HL-60 (cell line): ENCODE results near the gene HIF1A.
"Not testable (repeated sequence)": the region's sequence is repeated elsewhere in the genome, so short reads cannot be mapped to it uniquely, and the experiment has no call there.

Experiments
- DNase-seq, 2 experiments: peaks; one replicate each; pipeline ENCODE4 v3.0.0-alpha.2; 2010 to 2020; ENCODE audit warnings: low read depth in 1 of 2, low spot score in 1 of 2
- H3K27ac ChIP-seq: fragments of 250-450 bp; sonication (Bioruptor Pico); replicated peaks from 2 replicates; pipeline ENCODE4 v1.5.1; 2020; ENCODE audit warnings: mild to moderate bottlenecking, moderate library complexity
- H3K27me3 ChIP-seq: fragments of 250-450 bp; sonication (Bioruptor Pico); 2 replicates; pipeline ENCODE4 v1.5.1; 2021; ENCODE audit warnings: mild to moderate bottlenecking, moderate library complexity; ENCODE audit not compliant: insufficient read depth, poor library complexity, severe bottlenecking
- H3K4me3 ChIP-seq: replicated peaks from 2 replicates; pipeline ENCODE4 v1.5.1; 2011; ENCODE audit warnings: mild to moderate bottlenecking, control low read depth, low read length; ENCODE audit not compliant: insufficient read depth
- CTCF ChIP-seq: IDR thresholded peaks from one replicate; pipeline ENCODE4 v1.5.1; 2011; ENCODE audit warnings: low read length, control low read depth, inconsistent platforms; ENCODE audit not compliant: insufficient read depth
- GABPA ChIP-seq: IDR thresholded peaks from 2 replicates; pipeline ENCODE4 v1.6.1; 2012; ENCODE audit warnings: low read depth
- POLR2AphosphoS5 ChIP-seq: IDR thresholded peaks from 2 replicates; pipeline ENCODE4 v1.6.1; 2012; ENCODE audit warnings: low read depth
- REST ChIP-seq: IDR thresholded peaks from 2 replicates; pipeline ENCODE4 v1.6.1; 2012; ENCODE audit warnings: low read depth; ENCODE audit not compliant: insufficient replicate concordance
- SPI1 ChIP-seq: IDR thresholded peaks from 2 replicates; pipeline ENCODE4 v1.6.1; 2012; ENCODE audit warnings: low read depth, mild to moderate bottlenecking, borderline replicate concordance

The HIF1A gene

DNA sequence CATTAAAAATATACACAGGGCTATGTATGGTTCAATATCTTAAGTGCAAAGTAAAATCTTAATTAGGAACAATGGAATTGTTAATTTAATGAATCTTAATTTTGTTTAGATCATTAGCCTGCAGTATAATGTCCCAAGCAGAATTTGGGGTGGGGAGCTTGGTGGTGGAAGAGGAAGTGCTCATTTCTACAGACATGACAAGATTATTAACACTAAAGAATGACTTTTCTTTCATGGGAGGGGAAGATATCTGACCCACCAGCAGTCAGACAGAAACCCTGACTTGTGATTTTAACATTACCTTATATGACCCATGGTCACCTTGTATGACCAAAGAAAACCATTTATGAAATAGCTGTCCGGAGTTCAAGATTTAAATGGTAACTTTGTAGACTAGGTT is 41.3 kb upstream of the HIF1A start:
- DNase-seq = no peak
- no peak for TF ChIP-seq POLR2AphosphoS5
- TF ChIP-seq CTCF = no peak
- no peak for TF ChIP-seq GABPA
- peak; percentile 83 for TF ChIP-seq SPI1
- TF ChIP-seq REST = no peak
- H3K4me3 ChIP-seq = no peak overlapping the region

DNA sequence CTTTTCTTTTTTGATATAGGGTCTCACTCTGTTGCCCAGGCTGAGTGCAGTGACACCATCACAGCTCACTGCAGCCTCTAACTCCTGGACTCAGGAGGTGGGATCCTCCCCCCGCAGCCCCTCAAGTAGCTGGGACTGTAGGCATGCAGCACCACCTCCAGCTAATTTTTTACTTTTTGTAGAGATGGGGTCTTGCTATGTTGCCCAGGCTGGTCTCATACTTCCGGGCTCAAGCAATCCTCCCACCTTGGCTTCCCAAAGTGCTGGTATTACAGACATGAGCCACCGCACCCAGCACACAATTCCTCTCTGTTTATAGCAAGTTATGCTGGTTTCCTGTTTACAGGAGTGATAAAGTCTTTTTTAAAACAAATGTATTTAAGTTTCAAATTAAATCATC is 39.5 kb upstream of the HIF1A start:
- TF ChIP-seq CTCF = no peak
- TF ChIP-seq REST = no peak
- Histone ChIP-seq H3K27ac (no peak overlapping the region), H3K27me3 (no peaks in the 10 kb centered on the region), H3K4me3 (no peak overlapping the region)
- DNase-seq = no peak

More for the DNA sequence above, 41.3 kb upstream of the HIF1A start:
- Histone ChIP-seq H3K27me3 (no peaks in the 10 kb centered on the region), H3K27ac (no peak overlapping the region)

DNA sequence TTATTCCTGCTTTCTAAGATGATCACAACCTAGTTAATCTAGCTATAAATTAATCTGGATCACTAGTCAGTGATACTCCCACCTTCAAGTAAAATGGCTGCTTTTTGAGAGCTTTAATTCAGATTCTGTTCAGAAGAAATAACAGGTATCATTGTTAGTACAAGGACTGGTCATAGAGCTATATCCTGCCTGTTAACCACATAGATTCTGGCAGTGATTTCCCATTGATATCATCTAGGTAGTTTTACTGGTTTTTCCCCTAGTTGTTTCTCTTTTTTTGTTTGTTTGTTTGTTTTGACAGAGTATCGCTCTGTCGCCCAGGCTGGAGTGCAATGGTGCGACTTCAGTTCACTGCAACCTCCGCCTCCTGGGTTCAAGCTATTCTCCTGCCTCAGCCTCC is 39.0 kb upstream of the HIF1A start:
- Histone ChIP-seq H3K27me3 (no peaks in the 10 kb centered on the region), H3K4me3 (no peak overlapping the region), H3K27ac (no peak overlapping the region)
- TF ChIP-seq REST (no peak), SPI1 (no peak), GABPA (no peak), POLR2AphosphoS5 (no peak), CTCF (no peak)
- DNase-seq = no peak

DNA sequence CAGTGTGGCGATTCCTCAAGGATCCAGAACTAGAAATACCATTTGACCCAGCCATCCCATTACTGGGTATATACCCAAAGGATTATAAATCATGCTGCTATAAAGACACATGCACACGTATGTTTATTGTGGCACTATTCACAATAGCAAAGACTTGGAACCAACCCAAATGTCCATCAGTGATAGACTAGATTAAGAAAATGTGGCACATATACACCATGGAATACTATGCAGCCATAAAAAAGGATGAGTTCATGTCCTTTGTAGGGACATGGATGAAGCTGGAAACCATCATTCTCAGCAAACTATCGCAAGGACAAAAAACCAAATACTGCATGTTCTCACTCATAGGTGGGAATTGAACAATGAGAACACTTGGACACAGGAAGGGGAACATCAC is 37.2 kb upstream of the HIF1A start:
- not testable (repeated sequence) for DNase-seq, H3K27me3 ChIP-seq, H3K27ac ChIP-seq, H3K4me3 ChIP-seq
